ENCODE measurements around the gene TMEM184B. TPM values are rescaled to one million over a fixed set of nuclear protein-coding genes. Genes with fewer than 3 reads are reported as not detected.

TMEM184B gene
- total and polyA plus RNA-seq, 9 donors: 15.3 to 48.3 (median 38.2) TPM

- Histone ChIP-seq H3K4me1 (ENCODE audit: insufficient read depth) (peaks cover 9% of the 10 kb centered on the region), H3K9me3 (no peaks in the 10 kb centered on the region), H3K27me3 (no peaks in the 10 kb centered on the region), H3K27ac (no peak overlapping the region), H3K4me3 (no peak overlapping the region), H3K36me3 (no peaks in the 10 kb centered on the region)
- intact Hi-C loops (cut with DNase I): no loop called here
- 64 to 70% (median 66%) methylated on average over 8 of the region's 8 CpGs for WGBS, 3 donors
- no peak for TF ChIP-seq EP300 (IDR thresholded peaks at IDR 0.05)
- no peak for TF ChIP-seq POLR2A (IDR thresholded peaks at IDR 0.05)
- TF ChIP-seq CTCF (IDR thresholded peaks at IDR 0.05): no peak
- no peak for DNase-seq
Observed at GRCh38 chr22:38222797-38223119, 50.1 kb downstream of the TMEM184B start.

GRCh38 chr22:38221908-38222796 is 50.7 kb downstream of the TMEM184B start:
- WGBS, 3 donors: 86 to 89% (median 87%) methylated on average over 25 of the region's 25 CpGs
- Histone ChIP-seq H3K27me3 (no peaks in the 10 kb centered on the region), H3K27ac (no peak overlapping the region), H3K36me3 (no peaks in the 10 kb centered on the region), H3K4me1 (ENCODE audit: insufficient read depth) (peaks cover 9% of the 10 kb centered on the region), H3K9me3 (no peaks in the 10 kb centered on the region), H3K4me3 (no peak overlapping the region)
- DNase-seq: no peak
- intact Hi-C loops (cut with DNase I): no loop called here
- TF ChIP-seq CTCF (IDR thresholded peaks at IDR 0.05) (no peak), EP300 (IDR thresholded peaks at IDR 0.05) (no peak), POLR2A (IDR thresholded peaks at IDR 0.05) (no peak)

- intact Hi-C loops (cut with DNase I): no loop called here
- WGBS, 3 donors: 88 to 91% (median 90%) methylated on average over 22 of the region's 22 CpGs
- Histone ChIP-seq H3K4me3 (no peak overlapping the region), H3K9me3 (no peaks in the 10 kb centered on the region), H3K4me1 (ENCODE audit: insufficient read depth) (peaks cover 9% of the 10 kb centered on the region), H3K27ac (no peak overlapping the region), H3K27me3 (no peaks in the 10 kb centered on the region), H3K36me3 (no peaks in the 10 kb centered on the region)
- TF ChIP-seq POLR2A (IDR thresholded peaks at IDR 0.05) (no peak), CTCF (IDR thresholded peaks at IDR 0.05) (no peak), EP300 (IDR thresholded peaks at IDR 0.05) (no peak)
- DNase-seq: no peak
Observed at GRCh38 chr22:38221407-38221806, 51.4 kb downstream of the TMEM184B start.

GRCh38 chr22:38220653-38221386 is 52.0 kb downstream of the TMEM184B start:
- intact Hi-C loops (cut with DNase I): no loop called here
- peaks cover 9% of the 10 kb centered on the region for H3K4me1 ChIP-seq (ENCODE audit: insufficient read depth)
- TF ChIP-seq POLR2A (IDR thresholded peaks at IDR 0.05): no peak
- TF ChIP-seq EP300 (IDR thresholded peaks at IDR 0.05): no peak
- H3K27me3 ChIP-seq: no peaks in the 10 kb centered on the region
- no peaks in the 10 kb centered on the region for H3K36me3 ChIP-seq
- no peak for DNase-seq
- peak overlapping the region in 1 of 2 donors; percentile 54 for H3K27ac ChIP-seq
- H3K4me3 ChIP-seq: no peak overlapping the region
- no peaks in the 10 kb centered on the region for H3K9me3 ChIP-seq
- WGBS, 3 donors: 78 to 82% (median 79%) methylated on average over 20 to 22 of the region's 22 CpGs

Data from ovary (tissue), 9 donors.